Measurements from ENCODE around the gene SEPTIN12.

DNA sequence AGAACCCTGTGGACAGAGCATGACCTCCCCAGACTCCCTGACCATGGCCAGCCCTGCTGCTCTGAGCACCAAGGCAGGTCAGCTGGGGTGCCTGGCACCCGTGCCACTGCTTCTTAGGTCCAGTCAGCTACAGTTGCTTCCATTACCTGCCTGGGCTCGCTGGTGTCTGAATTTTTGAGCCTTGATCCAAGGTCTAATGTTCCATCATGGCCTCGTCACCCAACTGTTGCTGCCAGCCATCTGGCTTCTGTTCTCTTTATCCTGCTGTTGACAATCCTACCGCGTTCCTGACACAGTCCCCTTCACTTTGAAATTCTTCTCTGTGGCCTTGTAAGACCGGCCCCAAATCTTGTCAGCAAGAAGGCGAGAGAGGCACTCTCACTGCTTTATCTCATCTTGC is 42.3 kb upstream of the SEPTIN12 start:
- TF ChIP-seq, protein P1, sequence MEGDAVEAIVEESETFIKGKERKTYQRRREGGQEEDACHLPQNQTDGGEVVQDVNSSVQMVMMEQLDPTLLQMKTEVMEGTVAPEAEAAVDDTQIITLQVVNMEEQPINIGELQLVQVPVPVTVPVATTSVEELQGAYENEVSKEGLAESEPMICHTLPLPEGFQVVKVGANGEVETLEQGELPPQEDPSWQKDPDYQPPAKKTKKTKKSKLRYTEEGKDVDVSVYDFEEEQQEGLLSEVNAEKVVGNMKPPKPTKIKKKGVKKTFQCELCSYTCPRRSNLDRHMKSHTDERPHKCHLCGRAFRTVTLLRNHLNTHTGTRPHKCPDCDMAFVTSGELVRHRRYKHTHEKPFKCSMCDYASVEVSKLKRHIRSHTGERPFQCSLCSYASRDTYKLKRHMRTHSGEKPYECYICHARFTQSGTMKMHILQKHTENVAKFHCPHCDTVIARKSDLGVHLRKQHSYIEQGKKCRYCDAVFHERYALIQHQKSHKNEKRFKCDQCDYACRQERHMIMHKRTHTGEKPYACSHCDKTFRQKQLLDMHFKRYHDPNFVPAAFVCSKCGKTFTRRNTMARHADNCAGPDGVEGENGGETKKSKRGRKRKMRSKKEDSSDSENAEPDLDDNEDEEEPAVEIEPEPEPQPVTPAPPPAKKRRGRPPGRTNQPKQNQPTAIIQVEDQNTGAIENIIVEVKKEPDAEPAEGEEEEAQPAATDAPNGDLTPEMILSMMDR (IDR thresholded peaks at IDR 0.05): no peak
- TF ChIP-seq, protein P2, sequence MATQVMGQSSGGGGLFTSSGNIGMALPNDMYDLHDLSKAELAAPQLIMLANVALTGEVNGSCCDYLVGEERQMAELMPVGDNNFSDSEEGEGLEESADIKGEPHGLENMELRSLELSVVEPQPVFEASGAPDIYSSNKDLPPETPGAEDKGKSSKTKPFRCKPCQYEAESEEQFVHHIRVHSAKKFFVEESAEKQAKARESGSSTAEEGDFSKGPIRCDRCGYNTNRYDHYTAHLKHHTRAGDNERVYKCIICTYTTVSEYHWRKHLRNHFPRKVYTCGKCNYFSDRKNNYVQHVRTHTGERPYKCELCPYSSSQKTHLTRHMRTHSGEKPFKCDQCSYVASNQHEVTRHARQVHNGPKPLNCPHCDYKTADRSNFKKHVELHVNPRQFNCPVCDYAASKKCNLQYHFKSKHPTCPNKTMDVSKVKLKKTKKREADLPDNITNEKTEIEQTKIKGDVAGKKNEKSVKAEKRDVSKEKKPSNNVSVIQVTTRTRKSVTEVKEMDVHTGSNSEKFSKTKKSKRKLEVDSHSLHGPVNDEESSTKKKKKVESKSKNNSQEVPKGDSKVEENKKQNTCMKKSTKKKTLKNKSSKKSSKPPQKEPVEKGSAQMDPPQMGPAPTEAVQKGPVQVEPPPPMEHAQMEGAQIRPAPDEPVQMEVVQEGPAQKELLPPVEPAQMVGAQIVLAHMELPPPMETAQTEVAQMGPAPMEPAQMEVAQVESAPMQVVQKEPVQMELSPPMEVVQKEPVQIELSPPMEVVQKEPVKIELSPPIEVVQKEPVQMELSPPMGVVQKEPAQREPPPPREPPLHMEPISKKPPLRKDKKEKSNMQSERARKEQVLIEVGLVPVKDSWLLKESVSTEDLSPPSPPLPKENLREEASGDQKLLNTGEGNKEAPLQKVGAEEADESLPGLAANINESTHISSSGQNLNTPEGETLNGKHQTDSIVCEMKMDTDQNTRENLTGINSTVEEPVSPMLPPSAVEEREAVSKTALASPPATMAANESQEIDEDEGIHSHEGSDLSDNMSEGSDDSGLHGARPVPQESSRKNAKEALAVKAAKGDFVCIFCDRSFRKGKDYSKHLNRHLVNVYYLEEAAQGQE (IDR thresholded peaks at IDR 0.05; ENCODE audit: insufficient read depth in 1 of 2, low read depth in 2 of 2, low read length in 1 of 2): no peak
- TF ChIP-seq SIN3A (IDR thresholded peaks at IDR 0.05; ENCODE audit: borderline replicate concordance, insufficient read depth, low read depth, low read length): no peak

Data from Panc1 (cell line).